DOHH2 (cell line): ENCODE results near the gene NLGN4X.

Experiments
- H3F3A ChIP-seq: fragments of 200-600 bp; sonication (generic), shearing (Covaris generic); 2 replicates; pipeline ENCODE4 v1.6.0; 2016; ENCODE audit warnings: antibody characterized with exemption, mild to moderate bottlenecking; ENCODE audit not compliant: control insufficient read depth, insufficient read depth
- H3K27ac ChIP-seq: fragments of 200-600 bp; sonication (generic); 2 replicates; pipeline ENCODE4 v1.5.1; 2014; ENCODE audit warnings: low read depth, mild to moderate bottlenecking, low read length, moderate library complexity
- H3K27me3 ChIP-seq: fragments of 200-600 bp; sonication (generic); 2 replicates; pipeline ENCODE4 v1.6.1; 2014; ENCODE audit warnings: mild to moderate bottlenecking, low read length, mixed read lengths; ENCODE audit not compliant: control insufficient read depth
- H3K36me3 ChIP-seq: fragments of 200-600 bp; sonication (generic); 2 replicates; pipeline ENCODE4 v1.6.1; 2014; ENCODE audit warnings: mild to moderate bottlenecking, low read length, moderate library complexity, mixed read lengths; ENCODE audit not compliant: control insufficient read depth
- H3K4me1 ChIP-seq: fragments of 200-600 bp; sonication (generic); 2 replicates; pipeline ENCODE4 v1.6.1; 2014; ENCODE audit warnings: mild to moderate bottlenecking, low read length, mixed read lengths; ENCODE audit not compliant: control insufficient read depth
- H3K4me2 ChIP-seq: fragments of 200-600 bp; sonication (generic); 2 replicates; pipeline ENCODE4 v1.6.0; 2014; ENCODE audit warnings: mild to moderate bottlenecking, low read length, moderate library complexity
- H3K4me3 ChIP-seq: fragments of 200-600 bp; sonication (generic); 2 replicates; pipeline ENCODE4 v1.5.1; 2014; ENCODE audit warnings: mild to moderate bottlenecking, low read length, mixed read lengths
- H3K79me2 ChIP-seq: fragments of 200-600 bp; sonication (generic); 2 replicates; pipeline ENCODE4 v1.6.1; 2014; ENCODE audit warnings: mild to moderate bottlenecking, low read length, mixed read lengths; ENCODE audit not compliant: control insufficient read depth
- H3K9me2 ChIP-seq: fragments of 200-600 bp; sonication (generic); replicated peaks from 2 replicates; pipeline ENCODE4 v1.6.1; 2014; ENCODE audit warnings: mild to moderate bottlenecking, low read length, mixed read lengths; ENCODE audit not compliant: control insufficient read depth
- H3K9me3 ChIP-seq: fragments of 200-600 bp; sonication (generic); 2 replicates; pipeline ENCODE4 v1.6.1; 2014; ENCODE audit warnings: antibody characterized with exemption, low read length, mixed read lengths; ENCODE audit not compliant: control insufficient read depth, insufficient read depth
- H4K20me1 ChIP-seq: fragments of 200-600 bp; sonication (generic); 2 replicates; pipeline ENCODE4 v1.6.0; 2014; ENCODE audit warnings: low read depth, mild to moderate bottlenecking, antibody characterized with exemption, low read length, moderate library complexity; ENCODE audit not compliant: control insufficient read depth, insufficient read depth
- EZH2phosphoT487 ChIP-seq: fragments of 200-600 bp; sonication (generic); IDR thresholded peaks from 2 replicates; pipeline ENCODE4 v1.6.1; 2017; ENCODE audit warnings: borderline replicate concordance, mild to moderate bottlenecking, antibody characterized with exemption, low read length, moderate library complexity, mixed read lengths
- TF ChIP-seq, protein P1 (sequence below): fragments of 200-600 bp; sonication (generic); IDR thresholded peaks from one replicate; pipeline ENCODE4 v1.5.1; 2014; ENCODE audit warnings: antibody characterized with exemption, mild to moderate bottlenecking, low read depth, low read length; ENCODE audit not compliant: poor library complexity, severe bottlenecking

The NLGN4X gene

DNA sequence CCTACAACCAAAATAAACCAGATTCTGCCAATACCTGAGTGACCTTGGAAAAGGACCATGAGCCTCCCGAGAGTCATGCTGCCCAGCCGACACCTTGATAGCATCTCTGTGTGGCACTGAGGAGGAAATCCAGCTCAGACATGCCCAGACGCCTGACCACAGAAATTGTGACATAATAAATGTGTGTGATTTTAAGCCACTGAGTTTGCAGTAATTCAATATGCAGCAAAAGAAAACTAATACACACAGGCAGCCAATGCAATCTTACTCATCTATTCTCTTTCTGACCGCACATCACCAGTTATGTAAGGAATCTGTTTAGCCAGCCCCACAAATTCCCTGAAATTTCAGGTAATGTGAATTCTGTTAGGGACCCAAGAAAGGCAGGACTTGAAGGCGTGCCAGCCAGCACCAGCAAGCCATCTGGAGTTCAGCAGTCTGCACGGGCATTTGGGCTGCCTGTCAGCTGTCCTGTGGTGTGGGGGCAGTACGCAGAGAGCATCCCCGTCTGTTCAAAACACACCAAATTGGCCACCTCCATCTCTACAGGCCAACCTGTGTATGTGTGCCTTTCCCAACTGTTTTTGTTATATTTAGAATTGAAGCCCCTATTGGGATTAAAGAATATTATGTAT is 176.4 kb downstream of the NLGN4X start:
- H3K4me1 ChIP-seq, result no peaks in the 10 kb centered on the region
- TF ChIP-seq, protein P1, sequence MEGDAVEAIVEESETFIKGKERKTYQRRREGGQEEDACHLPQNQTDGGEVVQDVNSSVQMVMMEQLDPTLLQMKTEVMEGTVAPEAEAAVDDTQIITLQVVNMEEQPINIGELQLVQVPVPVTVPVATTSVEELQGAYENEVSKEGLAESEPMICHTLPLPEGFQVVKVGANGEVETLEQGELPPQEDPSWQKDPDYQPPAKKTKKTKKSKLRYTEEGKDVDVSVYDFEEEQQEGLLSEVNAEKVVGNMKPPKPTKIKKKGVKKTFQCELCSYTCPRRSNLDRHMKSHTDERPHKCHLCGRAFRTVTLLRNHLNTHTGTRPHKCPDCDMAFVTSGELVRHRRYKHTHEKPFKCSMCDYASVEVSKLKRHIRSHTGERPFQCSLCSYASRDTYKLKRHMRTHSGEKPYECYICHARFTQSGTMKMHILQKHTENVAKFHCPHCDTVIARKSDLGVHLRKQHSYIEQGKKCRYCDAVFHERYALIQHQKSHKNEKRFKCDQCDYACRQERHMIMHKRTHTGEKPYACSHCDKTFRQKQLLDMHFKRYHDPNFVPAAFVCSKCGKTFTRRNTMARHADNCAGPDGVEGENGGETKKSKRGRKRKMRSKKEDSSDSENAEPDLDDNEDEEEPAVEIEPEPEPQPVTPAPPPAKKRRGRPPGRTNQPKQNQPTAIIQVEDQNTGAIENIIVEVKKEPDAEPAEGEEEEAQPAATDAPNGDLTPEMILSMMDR, result no peak
- no peak for TF ChIP-seq EZH2phosphoT487
- no peak overlapping the region for H3K4me2 ChIP-seq
- H3K27me3 ChIP-seq, result no peaks in the 10 kb centered on the region
- H3K9me2 ChIP-seq, result no peaks in the 10 kb centered on the region
- H3K9me3 ChIP-seq, result no peaks in the 10 kb centered on the region
- no peaks in the 10 kb centered on the region for H3F3A ChIP-seq
- no peaks in the 10 kb centered on the region for H3K79me2 ChIP-seq
- no peaks in the 10 kb centered on the region for H4K20me1 ChIP-seq
- H3K36me3 ChIP-seq, result no peaks in the 10 kb centered on the region
- H3K4me3 ChIP-seq, result no peak overlapping the region
- no peak overlapping the region for H3K27ac ChIP-seq

DNA sequence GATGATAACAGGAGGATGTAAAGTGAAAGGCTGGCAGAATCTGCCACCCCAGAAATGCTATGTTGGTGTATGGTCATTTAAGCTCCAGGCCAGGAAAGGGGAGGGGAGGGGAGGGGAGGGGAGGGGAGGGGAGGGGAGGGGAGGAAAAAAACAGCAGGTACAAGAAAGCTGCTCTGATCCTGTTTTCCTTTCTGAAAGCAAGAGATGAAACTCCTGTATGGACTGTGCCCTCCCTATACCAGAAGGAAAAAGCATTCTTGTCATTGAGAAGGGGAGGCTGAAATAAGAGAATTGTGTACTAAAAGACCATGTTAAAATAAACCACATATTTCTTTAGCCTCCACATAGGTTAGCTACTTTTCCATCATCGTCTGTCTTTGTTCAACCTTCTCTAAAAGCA is 179.5 kb downstream of the NLGN4X start:
- H3K79me2 ChIP-seq, result no peaks in the 10 kb centered on the region
- H3F3A ChIP-seq, result no peaks in the 10 kb centered on the region
- no peak overlapping the region for H3K4me3 ChIP-seq
- no peaks in the 10 kb centered on the region for H3K4me1 ChIP-seq
- no peaks in the 10 kb centered on the region for H3K9me3 ChIP-seq
- no peak overlapping the region for H3K27ac ChIP-seq
- TF ChIP-seq, protein P1, result no peak
- no peak for TF ChIP-seq EZH2phosphoT487
- H3K4me2 ChIP-seq, result no peak overlapping the region
- H3K9me2 ChIP-seq, result no peaks in the 10 kb centered on the region
- H3K27me3 ChIP-seq, result no peaks in the 10 kb centered on the region
- H4K20me1 ChIP-seq, result no peaks in the 10 kb centered on the region
- no peaks in the 10 kb centered on the region for H3K36me3 ChIP-seq

DNA sequence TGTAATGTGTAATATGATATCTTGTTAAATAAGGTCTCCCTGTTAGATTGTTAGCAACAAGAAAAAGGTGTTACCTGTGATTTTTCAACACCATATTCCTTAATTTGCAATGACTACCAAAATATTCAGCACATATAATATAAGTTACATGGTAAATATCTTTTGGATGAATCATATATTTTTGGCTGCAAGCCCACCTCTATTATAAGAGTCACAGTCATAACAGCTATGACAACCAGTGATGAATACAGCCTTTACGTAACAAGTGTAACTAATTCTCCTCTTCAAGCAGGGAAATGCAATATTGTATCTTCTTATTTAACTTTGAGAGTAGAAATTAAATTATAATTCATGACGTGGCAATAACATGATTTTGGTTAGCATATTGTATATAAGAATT is 187.0 kb downstream of the NLGN4X start:
- no peaks in the 10 kb centered on the region for H3K79me2 ChIP-seq
- H3K9me2 ChIP-seq, result no peaks in the 10 kb centered on the region
- H3K27ac ChIP-seq, result no peak overlapping the region
- no peak overlapping the region for H3K4me3 ChIP-seq
- no peaks in the 10 kb centered on the region for H3K27me3 ChIP-seq
- H3K9me3 ChIP-seq, result no peaks in the 10 kb centered on the region
- H3K4me1 ChIP-seq, result no peaks in the 10 kb centered on the region
- H4K20me1 ChIP-seq, result no peaks in the 10 kb centered on the region
- H3K4me2 ChIP-seq, result no peak overlapping the region
- TF ChIP-seq, protein P1, result no peak
- no peak for TF ChIP-seq EZH2phosphoT487
- H3K36me3 ChIP-seq, result no peaks in the 10 kb centered on the region
- H3F3A ChIP-seq, result no peaks in the 10 kb centered on the region
